ENCODE data around the gene PRSS56. TPM values are rescaled to one million over a fixed set of nuclear protein-coding genes. Genes with fewer than 3 reads are reported as not detected.

PRSS56 gene
- total and polyA plus RNA-seq, 11 donors = 0.11 to 0.25 (median 0.15) TPM; not detected in 6

DNA sequence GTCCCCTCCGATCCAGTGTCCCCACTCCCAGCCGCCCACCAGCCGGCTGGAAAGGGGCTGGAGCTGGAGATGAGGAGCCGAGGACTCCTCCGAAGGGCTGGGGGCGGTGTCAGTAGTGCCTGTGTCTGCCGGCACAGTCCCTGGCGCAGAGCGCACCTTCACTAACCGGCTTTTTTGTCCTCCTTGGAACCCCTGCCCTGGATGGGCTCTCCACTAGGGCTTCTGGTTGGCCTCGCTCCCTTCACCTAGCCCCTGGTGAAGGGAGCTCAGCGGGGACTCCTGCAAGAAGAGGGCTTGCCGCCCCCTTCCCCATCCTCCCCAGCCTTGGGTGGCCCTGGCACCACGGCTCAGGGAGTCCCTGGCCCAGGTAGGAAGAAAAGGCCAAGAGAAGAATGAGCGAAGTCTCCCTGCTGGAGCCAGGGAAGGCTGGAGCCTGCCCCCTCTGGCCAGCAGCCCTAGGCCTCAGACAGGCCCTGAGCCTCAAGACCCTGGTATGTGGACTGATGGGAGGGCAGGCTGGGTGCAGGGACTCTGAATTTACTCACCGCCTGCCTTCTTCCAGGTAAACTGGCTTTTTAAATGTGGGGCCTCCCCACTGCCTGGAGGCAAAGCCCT is 32.0 kb upstream of the PRSS56 start:
- Histone ChIP-seq H3K36me3 (no peaks in the 10 kb centered on the region), H3K4me3 (no peak overlapping the region), H3K27me3 (peaks cover 25 to 57% (median 47%) of the 10 kb centered on the region in 9 donors), H3K9me3 (no peaks in the 10 kb centered on the region), H3K27ac (no peak overlapping the region), H3K4me1 (peaks cover 0 to 31% (median 0%) of the 10 kb centered on the region in 12 donors)
- intact Hi-C loops (cut with DNase I) = no loop called here
- no peak for ATAC-seq
- 46 to 55% (median 49%) methylated on average over 7 to 16 of the region's 16 CpGs for WGBS, 4 donors
- peak in 1 of 5 donors; percentile 54 for DNase-seq
- TF ChIP-seq, protein P1, sequence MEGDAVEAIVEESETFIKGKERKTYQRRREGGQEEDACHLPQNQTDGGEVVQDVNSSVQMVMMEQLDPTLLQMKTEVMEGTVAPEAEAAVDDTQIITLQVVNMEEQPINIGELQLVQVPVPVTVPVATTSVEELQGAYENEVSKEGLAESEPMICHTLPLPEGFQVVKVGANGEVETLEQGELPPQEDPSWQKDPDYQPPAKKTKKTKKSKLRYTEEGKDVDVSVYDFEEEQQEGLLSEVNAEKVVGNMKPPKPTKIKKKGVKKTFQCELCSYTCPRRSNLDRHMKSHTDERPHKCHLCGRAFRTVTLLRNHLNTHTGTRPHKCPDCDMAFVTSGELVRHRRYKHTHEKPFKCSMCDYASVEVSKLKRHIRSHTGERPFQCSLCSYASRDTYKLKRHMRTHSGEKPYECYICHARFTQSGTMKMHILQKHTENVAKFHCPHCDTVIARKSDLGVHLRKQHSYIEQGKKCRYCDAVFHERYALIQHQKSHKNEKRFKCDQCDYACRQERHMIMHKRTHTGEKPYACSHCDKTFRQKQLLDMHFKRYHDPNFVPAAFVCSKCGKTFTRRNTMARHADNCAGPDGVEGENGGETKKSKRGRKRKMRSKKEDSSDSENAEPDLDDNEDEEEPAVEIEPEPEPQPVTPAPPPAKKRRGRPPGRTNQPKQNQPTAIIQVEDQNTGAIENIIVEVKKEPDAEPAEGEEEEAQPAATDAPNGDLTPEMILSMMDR (IDR thresholded peaks at IDR 0.05) = no peak
- no peak for TF ChIP-seq POLR2A (IDR thresholded peaks at IDR 0.05)

DNA sequence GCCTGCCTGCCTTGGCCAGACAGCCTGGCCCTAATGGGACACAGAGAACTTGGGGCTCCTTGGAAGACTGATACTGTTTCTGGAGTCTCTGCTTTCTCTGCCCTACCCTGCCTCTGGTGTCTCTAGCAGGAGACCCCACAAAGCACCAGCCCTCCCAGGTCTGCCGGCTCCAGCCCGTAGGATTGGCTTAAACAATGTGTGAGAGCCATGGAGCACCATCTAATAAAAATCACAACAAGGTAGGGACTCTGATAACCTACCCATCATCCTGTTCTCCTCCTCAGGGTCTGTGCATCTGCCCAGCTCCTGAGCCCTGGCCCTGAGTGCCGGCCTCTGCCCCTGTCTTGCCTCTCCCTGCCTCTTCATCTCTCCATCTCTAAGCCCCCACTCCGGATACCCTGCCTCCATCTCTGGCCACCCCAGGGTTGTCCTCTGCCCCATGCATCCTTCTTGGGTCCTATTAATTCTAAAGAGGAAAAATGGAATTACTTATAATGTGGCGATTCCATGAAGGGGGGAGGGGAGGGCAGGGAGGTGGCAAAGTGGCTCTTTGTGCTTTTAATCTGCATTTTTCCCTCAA is 31.4 kb upstream of the PRSS56 start:
- peak in 1 of 5 donors; percentile 20 for DNase-seq
- H3K36me3 ChIP-seq = no peaks in the 10 kb centered on the region
- no peaks in the 10 kb centered on the region for H3K9me3 ChIP-seq
- H3K4me3 ChIP-seq = no peak overlapping the region
- ATAC-seq = no peak
- intact Hi-C loops (cut with DNase I) = no loop called here
- TF ChIP-seq, protein P1 (IDR thresholded peaks at IDR 0.05) = no peak
- TF ChIP-seq POLR2A (IDR thresholded peaks at IDR 0.05) = no peak
- H3K27ac ChIP-seq = no peak overlapping the region
- peaks cover 0 to 31% (median 0%) of the 10 kb centered on the region in 12 donors for H3K4me1 ChIP-seq
- peaks cover 25 to 51% (median 45%) of the 10 kb centered on the region in 9 donors for H3K27me3 ChIP-seq
- 78 to 95% (median 89%) methylated on average over 5 of the region's 5 CpGs for WGBS, 4 donors

DNA sequence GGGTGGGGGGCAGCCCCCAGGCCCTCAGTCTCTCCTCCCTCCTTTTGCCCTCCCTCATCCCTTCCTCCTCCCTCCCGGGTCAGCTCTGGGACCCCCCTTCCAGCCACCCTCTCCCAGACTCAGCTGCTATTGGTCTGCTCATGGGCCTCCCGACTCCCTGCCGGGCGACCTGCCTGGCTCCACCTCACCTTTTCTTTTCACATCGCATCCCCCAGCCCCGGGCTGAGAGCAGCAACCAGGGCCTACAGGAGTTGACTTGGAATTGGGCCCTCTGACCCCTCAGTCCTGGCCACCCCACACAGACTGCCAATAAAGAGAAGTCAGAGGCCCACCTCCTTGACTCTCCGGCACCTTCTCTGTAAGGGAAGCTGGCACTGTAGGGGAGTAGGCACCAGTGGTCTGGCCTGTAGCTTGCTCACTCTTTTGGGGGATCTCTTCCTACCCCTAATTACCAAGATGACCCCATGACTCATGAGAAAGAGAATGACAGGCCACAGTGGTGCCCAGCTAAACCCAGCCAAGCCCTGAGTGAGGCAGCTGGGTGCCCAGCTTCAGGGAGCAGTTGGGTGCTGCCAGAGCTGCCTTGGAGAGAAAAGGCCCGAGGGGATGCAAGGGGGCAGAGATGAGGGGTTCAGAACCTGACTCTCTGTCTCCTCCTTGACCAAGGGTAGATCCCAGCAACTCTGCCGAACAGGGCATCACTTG is 30.5 kb upstream of the PRSS56 start:
- H3K27ac ChIP-seq = no peak overlapping the region
- H3K36me3 ChIP-seq = no peaks in the 10 kb centered on the region
- H3K27me3 ChIP-seq = peaks cover 20 to 43% (median 36%) of the 10 kb centered on the region in 9 donors
- DNase-seq = peak in 2 of 5 donors; percentile 14 to 49
- no peak overlapping the region for H3K4me3 ChIP-seq
- intact Hi-C loops (cut with DNase I) = no loop called here
- TF ChIP-seq, protein P1 (IDR thresholded peaks at IDR 0.05) = no peak
- TF ChIP-seq POLR2A (IDR thresholded peaks at IDR 0.05) = no peak
- 72 to 80% (median 78%) methylated on average over 7 to 9 of the region's 9 CpGs for WGBS, 4 donors
- no peak for ATAC-seq
- H3K4me1 ChIP-seq = peaks cover 0 to 31% (median 0%) of the 10 kb centered on the region in 12 donors
- H3K9me3 ChIP-seq = no peaks in the 10 kb centered on the region

Measured in heart left ventricle (tissue), 16 donors.